ENCODE measurements around the gene ERC2.

The ERC2 gene

DNA sequence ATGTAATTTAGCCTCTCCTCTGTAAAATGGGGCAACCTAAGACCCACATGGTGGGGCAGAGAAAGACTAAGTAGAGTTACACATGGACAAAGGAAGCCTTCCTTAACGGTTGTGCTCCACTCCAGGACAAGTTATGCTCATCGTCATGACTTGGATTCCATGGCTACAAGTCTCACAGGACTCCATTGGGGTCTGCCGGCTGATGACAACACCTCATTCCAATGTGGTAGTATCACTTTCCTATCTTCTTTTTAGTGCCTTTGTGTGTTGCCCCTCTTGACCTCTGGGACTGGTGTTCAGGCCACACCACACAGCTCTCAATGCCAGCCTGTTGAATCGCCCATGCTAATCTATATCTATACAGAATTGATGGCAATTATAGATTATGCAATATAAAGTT is 799.9 kb downstream of the ERC2 start:
- DNase-seq (ENCODE audit: low read depth): no peak
- no peak overlapping the region for H3K4me3 ChIP-seq (ENCODE audit: control insufficient read depth, low read depth, low read length)
- TF ChIP-seq, protein P1, sequence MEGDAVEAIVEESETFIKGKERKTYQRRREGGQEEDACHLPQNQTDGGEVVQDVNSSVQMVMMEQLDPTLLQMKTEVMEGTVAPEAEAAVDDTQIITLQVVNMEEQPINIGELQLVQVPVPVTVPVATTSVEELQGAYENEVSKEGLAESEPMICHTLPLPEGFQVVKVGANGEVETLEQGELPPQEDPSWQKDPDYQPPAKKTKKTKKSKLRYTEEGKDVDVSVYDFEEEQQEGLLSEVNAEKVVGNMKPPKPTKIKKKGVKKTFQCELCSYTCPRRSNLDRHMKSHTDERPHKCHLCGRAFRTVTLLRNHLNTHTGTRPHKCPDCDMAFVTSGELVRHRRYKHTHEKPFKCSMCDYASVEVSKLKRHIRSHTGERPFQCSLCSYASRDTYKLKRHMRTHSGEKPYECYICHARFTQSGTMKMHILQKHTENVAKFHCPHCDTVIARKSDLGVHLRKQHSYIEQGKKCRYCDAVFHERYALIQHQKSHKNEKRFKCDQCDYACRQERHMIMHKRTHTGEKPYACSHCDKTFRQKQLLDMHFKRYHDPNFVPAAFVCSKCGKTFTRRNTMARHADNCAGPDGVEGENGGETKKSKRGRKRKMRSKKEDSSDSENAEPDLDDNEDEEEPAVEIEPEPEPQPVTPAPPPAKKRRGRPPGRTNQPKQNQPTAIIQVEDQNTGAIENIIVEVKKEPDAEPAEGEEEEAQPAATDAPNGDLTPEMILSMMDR (IDR thresholded peaks at IDR 0.05; ENCODE audit: control insufficient read depth, insufficient read depth, low read depth, low read length, missing control alignments): no peak

DNA sequence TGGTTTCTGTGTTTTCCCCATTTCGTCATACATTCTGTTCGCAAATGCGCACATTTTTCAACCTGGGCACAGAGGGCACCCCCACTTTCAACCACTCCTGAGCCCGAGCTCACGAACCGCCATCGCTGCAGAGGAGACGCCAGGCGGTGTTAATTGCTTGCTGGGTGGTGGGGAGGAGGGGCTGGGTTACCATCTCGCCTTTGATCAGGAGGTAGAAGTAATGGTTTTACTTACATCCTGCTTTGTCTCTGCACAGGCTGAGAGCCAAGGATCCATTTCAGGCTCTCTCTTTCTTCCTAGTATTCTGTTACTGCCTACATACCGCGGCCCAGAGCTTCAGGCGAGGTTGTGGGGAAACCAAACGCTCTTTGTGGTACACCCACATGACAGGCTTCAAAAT is 803.9 kb downstream of the ERC2 start:
- DNase-seq (ENCODE audit: low read depth): no peak
- TF ChIP-seq, protein P1 (IDR thresholded peaks at IDR 0.05; ENCODE audit: control insufficient read depth, insufficient read depth, low read depth, low read length, missing control alignments): no peak
- no peak overlapping the region for H3K4me3 ChIP-seq (ENCODE audit: control insufficient read depth, low read depth, low read length)

DNA sequence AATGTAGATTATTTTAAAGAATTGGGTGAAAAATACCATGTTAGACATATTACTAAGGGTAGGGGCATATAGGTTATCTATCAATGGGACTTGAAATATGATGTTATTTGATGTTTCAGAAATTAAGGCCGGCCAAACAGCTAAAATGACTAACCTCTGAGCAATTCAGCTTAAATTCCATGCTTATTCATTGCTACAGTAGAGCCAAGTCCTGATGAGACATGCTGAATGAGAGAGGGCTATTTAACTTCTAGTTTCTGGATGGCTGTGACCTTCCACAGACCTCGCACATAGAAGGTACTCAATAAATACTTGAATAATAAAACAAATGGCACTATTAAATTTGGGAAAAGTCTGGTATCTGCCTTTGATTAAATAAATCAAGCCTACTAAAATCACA is 805.6 kb downstream of the ERC2 start:
- H3K4me3 ChIP-seq (ENCODE audit: control insufficient read depth, low read depth, low read length): no peak overlapping the region
- TF ChIP-seq, protein P1 (IDR thresholded peaks at IDR 0.05; ENCODE audit: control insufficient read depth, insufficient read depth, low read depth, low read length, missing control alignments): no peak
- DNase-seq (ENCODE audit: low read depth): peak; percentile 23

DNA sequence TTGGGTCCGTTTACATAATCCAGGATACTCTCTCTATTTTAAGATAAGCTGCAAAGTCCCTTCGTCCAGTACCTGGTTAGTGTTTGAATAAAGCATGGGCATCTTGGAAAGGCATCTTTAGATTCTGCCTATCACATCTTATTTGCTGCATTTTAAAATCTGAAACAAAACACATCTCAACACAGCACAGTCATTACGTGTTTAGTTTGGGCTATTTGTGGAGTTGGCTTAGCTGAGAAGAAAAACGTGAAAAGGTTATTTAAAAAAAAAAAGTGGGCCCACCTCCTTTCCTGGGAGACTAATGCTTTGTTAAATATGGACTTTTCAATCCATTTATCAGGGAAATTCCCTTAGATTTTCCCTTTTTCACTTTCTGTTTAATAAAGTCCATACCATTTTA is 806.7 kb downstream of the ERC2 start:
- TF ChIP-seq, protein P1 (IDR thresholded peaks at IDR 0.05; ENCODE audit: control insufficient read depth, insufficient read depth, low read depth, low read length, missing control alignments): no peak
- DNase-seq (ENCODE audit: low read depth): no peak
- H3K4me3 ChIP-seq (ENCODE audit: control insufficient read depth, low read depth, low read length): no peak overlapping the region

DNA sequence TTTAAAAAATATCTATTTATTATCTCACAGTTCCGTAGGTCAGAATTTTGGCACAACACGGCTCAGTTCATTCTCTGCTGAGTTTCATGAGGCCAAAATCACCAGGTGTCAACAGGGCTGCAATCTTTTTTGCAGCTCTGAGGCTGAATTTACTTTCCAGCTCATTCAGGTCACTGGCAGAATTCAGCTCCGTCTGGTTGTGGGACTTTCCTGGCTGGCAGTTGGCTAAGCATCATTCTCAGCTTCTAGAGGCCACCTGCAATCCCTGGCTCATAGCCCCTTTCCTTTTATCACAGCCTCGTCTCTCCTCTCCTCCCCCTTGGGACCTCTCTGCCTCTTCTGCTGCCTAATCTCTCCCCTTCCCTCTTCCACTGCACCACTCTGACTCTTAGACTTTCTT is 807.1 kb downstream of the ERC2 start:
- no peak for DNase-seq (ENCODE audit: low read depth)
- TF ChIP-seq, protein P1 (IDR thresholded peaks at IDR 0.05; ENCODE audit: control insufficient read depth, insufficient read depth, low read depth, low read length, missing control alignments): no peak
- no peak overlapping the region for H3K4me3 ChIP-seq (ENCODE audit: control insufficient read depth, low read depth, low read length)

DNA sequence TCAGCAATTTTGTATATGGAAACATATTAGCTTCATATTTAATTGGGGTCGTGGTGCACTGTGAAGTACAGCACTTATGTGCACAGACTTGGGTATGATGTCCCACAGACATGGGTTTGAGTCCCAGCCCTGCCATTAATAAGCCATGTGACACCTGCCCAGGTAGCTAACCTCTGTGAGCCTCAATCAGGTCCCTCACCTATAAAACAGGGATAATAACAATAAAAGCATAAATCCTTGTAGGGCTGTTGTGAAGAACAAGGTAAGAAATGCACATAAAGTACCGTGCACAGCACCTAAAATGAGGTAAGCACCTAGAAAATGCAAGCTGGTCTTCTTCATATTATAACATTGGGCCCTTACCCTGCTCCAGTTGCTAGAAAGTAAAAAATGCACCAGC is 807.6 kb downstream of the ERC2 start:
- TF ChIP-seq, protein P1 (IDR thresholded peaks at IDR 0.05; ENCODE audit: control insufficient read depth, insufficient read depth, low read depth, low read length, missing control alignments): no peak
- DNase-seq (ENCODE audit: low read depth): no peak
- H3K4me3 ChIP-seq (ENCODE audit: control insufficient read depth, low read depth, low read length): no peak overlapping the region

DNA sequence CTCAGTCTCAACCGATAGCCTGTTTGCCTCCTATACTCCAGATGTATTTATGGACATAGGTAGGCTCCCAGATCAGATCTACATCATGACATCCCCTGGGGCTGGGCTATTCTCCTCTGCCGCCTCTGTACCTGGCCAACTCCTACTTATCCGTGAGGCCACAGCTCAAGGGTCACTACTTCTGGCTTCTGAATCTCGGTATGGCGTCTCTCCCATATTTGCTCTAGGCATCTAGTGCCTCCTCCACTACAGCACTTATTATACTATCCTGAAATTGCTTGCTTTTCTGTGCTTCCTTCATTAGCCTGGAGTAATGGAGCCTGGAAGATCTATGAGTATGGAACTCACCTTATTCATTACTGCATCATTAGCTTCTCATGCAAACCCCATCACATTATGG is 808.6 kb downstream of the ERC2 start:
- no peak for DNase-seq (ENCODE audit: low read depth)
- no peak overlapping the region for H3K4me3 ChIP-seq (ENCODE audit: control insufficient read depth, low read depth, low read length)
- TF ChIP-seq, protein P1 (IDR thresholded peaks at IDR 0.05; ENCODE audit: control insufficient read depth, insufficient read depth, low read depth, low read length, missing control alignments): no peak

Measured in AG09309 (cell line).